Neuronal stem cell (in vitro differentiated cells): ENCODE measurements around the gene ZC2HC1C.
"Not testable (repeated sequence)": the region's sequence is repeated elsewhere in the genome, so short reads cannot be mapped to it uniquely, and the experiment has no call there.

ENCODE experiments used
- DNase-seq: peaks from one replicate; pipeline ENCODE4 v3.0.0-alpha.2; 2013; ENCODE audit warnings: low spot score
- H2AFZ ChIP-seq: one replicate; pipeline ENCODE4 v1.6.1; 2013; ENCODE audit warnings: mild to moderate bottlenecking, low read length, inconsistent platforms
- H2AK5ac ChIP-seq: 2 replicates; pipeline ENCODE4 v1.6.1; 2013; ENCODE audit warnings: low read depth, mild to moderate bottlenecking, inconsistent platforms, low read length, moderate library complexity, mixed read lengths
- H2BK120ac ChIP-seq: 2 replicates; pipeline ENCODE4 v1.6.1; 2013; ENCODE audit warnings: low read depth, mild to moderate bottlenecking, inconsistent platforms, low read length, moderate library complexity, mixed read lengths
- H2BK12ac ChIP-seq: one replicate; pipeline ENCODE4 v1.6.1; 2013; ENCODE audit warnings: low read length, inconsistent platforms
- H2BK15ac ChIP-seq: 2 replicates; pipeline ENCODE4 v1.6.1; 2013; ENCODE audit warnings: mild to moderate bottlenecking, low read length, inconsistent platforms, mixed read lengths
- H2BK5ac ChIP-seq: one replicate; pipeline ENCODE4 v1.6.1; 2013; ENCODE audit warnings: inconsistent platforms, mild to moderate bottlenecking, low read length, moderate library complexity
- H3K14ac ChIP-seq: one replicate; pipeline ENCODE4 v1.6.1; 2013; ENCODE audit warnings: low read length, inconsistent platforms
- H3K18ac ChIP-seq: 2 replicates; pipeline ENCODE4 v1.6.1; 2013; ENCODE audit warnings: low read length, inconsistent platforms
- H3K23ac ChIP-seq: 2 replicates; pipeline ENCODE4 v1.6.1; 2013; ENCODE audit warnings: low read depth, mild to moderate bottlenecking, mixed read lengths, low read length, inconsistent platforms; ENCODE audit not compliant: poor library complexity
- H3K27ac ChIP-seq: replicated peaks from 3 replicates; pipeline ENCODE4 v1.5.1; 2013; ENCODE audit warnings: low read length, inconsistent platforms
- H3K27me3 ChIP-seq, 3 experiments: 2 replicates each; pipeline ENCODE4 v1.6.1; 2013; ENCODE audit warnings: low read length in 3 of 3, mild to moderate bottlenecking in 2 of 3, inconsistent platforms in 1 of 3, low read depth in 1 of 3, mixed read lengths in 1 of 3, moderate library complexity in 1 of 3; ENCODE audit not compliant: control insufficient read depth in 3 of 3, insufficient read depth in 3 of 3
- H3K36me3 ChIP-seq, 2 donors: replicated peaks in 1 of 2; 2 replicates each; pipeline ENCODE4 v1.6.1; 2013; ENCODE audit warnings: low read length in 2 of 2; ENCODE audit not compliant: control insufficient read depth in 2 of 2, insufficient read depth in 2 of 2
- H3K4ac ChIP-seq: 2 replicates; pipeline ENCODE4 v1.6.1; 2013; ENCODE audit warnings: inconsistent platforms, mild to moderate bottlenecking, low read length, moderate library complexity
- H3K4me1 ChIP-seq, 2 donors: 1 replicate in 1 of 2; 2 replicates in 1 of 2; pipeline ENCODE4 v1.6.1; 2013; ENCODE audit warnings: low read length in 2 of 2, low read depth in 1 of 2; ENCODE audit not compliant: control insufficient read depth in 2 of 2, insufficient read depth in 1 of 2
- H3K4me2 ChIP-seq: one replicate; pipeline ENCODE4 v1.6.1; 2013; ENCODE audit warnings: mild to moderate bottlenecking, low read length, inconsistent platforms; ENCODE audit not compliant: insufficient read depth, poor library complexity, severe bottlenecking
- H3K4me3 ChIP-seq, 2 donors: 2 replicates each; pipeline ENCODE4 v1.5.1; 2013; ENCODE audit warnings: low read length in 2 of 2, mild to moderate bottlenecking in 2 of 2, inconsistent platforms in 1 of 2, moderate library complexity in 1 of 2
- H3K79me1 ChIP-seq: one replicate; pipeline ENCODE4 v1.6.1; 2013; ENCODE audit warnings: low read depth, mild to moderate bottlenecking, inconsistent platforms, low read length, moderate library complexity
- H3K9ac ChIP-seq: one replicate; pipeline ENCODE4 v1.6.1; 2013; ENCODE audit warnings: mild to moderate bottlenecking, low read depth, low read length, inconsistent platforms; ENCODE audit not compliant: poor library complexity
- H3K9me3 ChIP-seq, 2 donors: replicated peaks in 1 of 2; 2 replicates each; pipeline versions ENCODE3 to v1.6.1; 2013; ENCODE audit warnings: low read length in 2 of 2, mild to moderate bottlenecking in 2 of 2, inconsistent platforms in 1 of 2, low read depth in 1 of 2, mixed read lengths in 1 of 2, moderate library complexity in 1 of 2; ENCODE audit not compliant: control insufficient read depth in 2 of 2, insufficient read depth in 1 of 2
- H4K8ac ChIP-seq: one replicate; pipeline ENCODE4 v1.6.1; 2013; ENCODE audit warnings: low read depth, mild to moderate bottlenecking, inconsistent platforms, low read length, moderate library complexity
- H4K91ac ChIP-seq: one replicate; pipeline ENCODE4 v1.6.1; 2013; ENCODE audit warnings: low read length, low read depth, mild to moderate bottlenecking, inconsistent platforms; ENCODE audit not compliant: poor library complexity
- WGBS, 2 donors: extraction: QIAGEN DNeasy Blood & Tissue Kit; methylation state at CpG; one replicate each; pipeline ENCODE4 v1.1.7; 2013; ENCODE audit warnings: missing lambda C conversion rate in 2 of 2, mixed read lengths in 1 of 2; ENCODE audit not compliant: insufficient read length in 2 of 2, insufficient replicate concordance in 1 of 2; ENCODE audit errors: extremely low coverage in 2 of 2; 5-methylcytosine and 5-hydroxymethylcytosine counted together

Gene ZC2HC1C

GRCh38 chr14:75066691-75067090 lies 2.8 kb upstream of the ZC2HC1C start:
- no CpG with 5 or more reads among the region's 3 CpGs for WGBS, 2 donors
- Histone ChIP-seq H3K27ac (no peak overlapping the region), H3K23ac (no peak overlapping the region), H3K9me3 (no peaks in the 10 kb centered on the region), H3K4me2 (no peak overlapping the region), H3K79me1 (peaks cover 6% of the 10 kb centered on the region), H2AFZ (no peak overlapping the region), H3K4ac (no peak overlapping the region), H2BK5ac (no peak overlapping the region), H4K8ac (no peak overlapping the region), H2AK5ac (no peak overlapping the region), H3K4me1 (peaks cover 11 to 15% of the 10 kb centered on the region in 2 donors), H3K14ac (no peak overlapping the region), H3K9ac (no peak overlapping the region), H2BK15ac (no peak overlapping the region), H3K36me3 (peaks cover 0 to under 1% of the 10 kb centered on the region in 2 donors), H2BK120ac (no peak overlapping the region), H3K27me3 (peaks cover 0 to 5% (median 0%) of the 10 kb centered on the region in 3 experiments), H2BK12ac (no peak overlapping the region), H4K91ac (no peak overlapping the region), H3K18ac (no peak overlapping the region), H3K4me3 (no peak overlapping the region)
- no peak for DNase-seq

DNA sequence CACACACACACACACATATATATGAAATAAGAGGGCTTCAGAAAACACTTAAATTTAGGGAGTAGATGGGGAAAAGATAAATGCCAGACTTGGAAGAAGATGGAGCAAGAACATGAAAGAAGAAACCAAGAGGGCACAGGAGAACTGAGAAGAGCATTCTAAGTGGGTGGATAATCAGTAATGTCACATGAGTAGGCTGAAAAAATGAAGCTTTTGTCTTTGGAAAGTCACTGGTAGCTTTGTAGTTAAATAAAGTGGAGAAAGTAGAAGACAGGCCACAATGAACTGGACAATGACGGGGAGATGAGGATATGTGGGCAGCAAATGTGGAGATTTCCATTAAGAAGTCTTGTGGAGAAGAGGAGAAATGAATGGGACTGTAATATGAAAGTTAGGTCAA lies 2.2 kb upstream of the ZC2HC1C start:
- Histone ChIP-seq H3K27me3 (peaks cover 0 to 5% (median 0%) of the 10 kb centered on the region in 3 experiments), H3K23ac (no peak overlapping the region), H3K18ac (no peak overlapping the region), H2BK15ac (no peak overlapping the region), H3K36me3 (no peaks in the 10 kb centered on the region), H2BK120ac (no peak overlapping the region), H3K9ac (no peak overlapping the region), H3K4me2 (no peak overlapping the region), H3K4ac (no peak overlapping the region), H3K9me3 (no peaks in the 10 kb centered on the region), H2AFZ (no peak overlapping the region), H3K4me3 (no peak overlapping the region), H3K79me1 (peaks cover 6% of the 10 kb centered on the region), H2BK12ac (no peak overlapping the region), H2AK5ac (no peak overlapping the region), H2BK5ac (no peak overlapping the region), H3K14ac (no peak overlapping the region), H3K27ac (no peak overlapping the region), H4K91ac (no peak overlapping the region), H3K4me1 (peaks cover 11 to 15% of the 10 kb centered on the region in 2 donors), H4K8ac (no peak overlapping the region)
- no CpG with 5 or more reads among the region's 1 CpG for WGBS, 2 donors
- DNase-seq: no peak

- peaks cover 9 to 13% of the 10 kb centered on the region in 2 donors for H3K4me1 ChIP-seq
- H2BK12ac ChIP-seq, H4K91ac ChIP-seq, H3K79me1 ChIP-seq, DNase-seq, H4K8ac ChIP-seq, H2AFZ ChIP-seq, H3K9me3 ChIP-seq, H3K4me2 ChIP-seq, H3K27me3 ChIP-seq, H3K36me3 ChIP-seq, H2BK5ac ChIP-seq, H3K4me3 ChIP-seq, H3K27ac ChIP-seq, H3K23ac ChIP-seq, H3K4ac ChIP-seq, H2AK5ac ChIP-seq, H2BK120ac ChIP-seq, H2BK15ac ChIP-seq, H3K9ac ChIP-seq, H3K18ac ChIP-seq, H3K14ac ChIP-seq: not testable (repeated sequence)
- no CpG with 5 or more reads among the region's 4 CpGs for WGBS, 2 donors
Measured at GRCh38 chr14:75067765-75068164, 1.7 kb upstream of the ZC2HC1C start.

- no CpG with 5 or more reads among the region's 15 CpGs for WGBS, 2 donors
- Histone ChIP-seq H3K27me3 (peaks cover 0 to 5% (median 0%) of the 10 kb centered on the region in 3 experiments), H2BK120ac (no peak overlapping the region), H3K36me3 (no peaks in the 10 kb centered on the region), H3K9ac (no peak overlapping the region), H3K23ac (peak overlapping the region; percentile 77), H2BK12ac (no peak overlapping the region), H3K4me1 (peaks cover 6 to 10% of the 10 kb centered on the region in 2 donors), H3K4ac (no peak overlapping the region), H4K8ac (no peak overlapping the region), H3K79me1 (peaks cover under 1% of the 10 kb centered on the region), H2BK5ac (no peak overlapping the region), H3K27ac (no peak overlapping the region), H3K14ac (no peak overlapping the region), H4K91ac (no peak overlapping the region), H2BK15ac (no peak overlapping the region), H2AFZ (peak overlapping the region; percentile 96), H3K18ac (no peak overlapping the region), H3K9me3 (no peaks in the 10 kb centered on the region), H2AK5ac (no peak overlapping the region), H3K4me3 (peak overlapping the region; percentile 60 to 77), H3K4me2 (peak overlapping the region; percentile 77)
- DNase-seq: no peak
Measured at GRCh38 chr14:75068294-75069120, 934 bp upstream of the ZC2HC1C start.
